Raji (cell line): ENCODE data around the gene HPD.

ENCODE experiments used
- POLR2A ChIP-seq: IDR thresholded peaks from 2 replicates; pipeline ENCODE4 v1.6.1; 2011; ENCODE audit warnings: low read depth, low read length, control low read depth; ENCODE audit not compliant: insufficient read depth

Gene HPD

DNA sequence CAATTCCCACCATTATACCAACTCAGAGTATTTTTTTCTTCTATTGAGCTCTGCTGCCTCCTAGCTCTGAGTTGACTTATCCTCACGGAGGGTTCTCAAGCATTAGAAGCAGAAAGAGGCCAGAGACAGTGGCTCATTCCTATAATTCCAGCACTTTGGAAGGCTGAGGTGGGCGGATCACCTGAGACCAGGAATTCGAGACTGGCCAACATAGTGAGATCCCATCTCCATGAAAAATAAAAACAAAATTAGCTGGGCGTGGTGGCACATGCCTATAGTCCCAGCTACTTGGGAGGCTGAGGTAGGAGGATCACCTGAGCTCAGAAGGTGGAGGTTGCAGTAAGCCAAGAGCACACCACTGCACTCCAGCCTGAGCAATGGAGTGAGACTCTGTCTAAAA, 21.0 kb downstream of the HPD start:
- TF ChIP-seq POLR2A: no peak

DNA sequence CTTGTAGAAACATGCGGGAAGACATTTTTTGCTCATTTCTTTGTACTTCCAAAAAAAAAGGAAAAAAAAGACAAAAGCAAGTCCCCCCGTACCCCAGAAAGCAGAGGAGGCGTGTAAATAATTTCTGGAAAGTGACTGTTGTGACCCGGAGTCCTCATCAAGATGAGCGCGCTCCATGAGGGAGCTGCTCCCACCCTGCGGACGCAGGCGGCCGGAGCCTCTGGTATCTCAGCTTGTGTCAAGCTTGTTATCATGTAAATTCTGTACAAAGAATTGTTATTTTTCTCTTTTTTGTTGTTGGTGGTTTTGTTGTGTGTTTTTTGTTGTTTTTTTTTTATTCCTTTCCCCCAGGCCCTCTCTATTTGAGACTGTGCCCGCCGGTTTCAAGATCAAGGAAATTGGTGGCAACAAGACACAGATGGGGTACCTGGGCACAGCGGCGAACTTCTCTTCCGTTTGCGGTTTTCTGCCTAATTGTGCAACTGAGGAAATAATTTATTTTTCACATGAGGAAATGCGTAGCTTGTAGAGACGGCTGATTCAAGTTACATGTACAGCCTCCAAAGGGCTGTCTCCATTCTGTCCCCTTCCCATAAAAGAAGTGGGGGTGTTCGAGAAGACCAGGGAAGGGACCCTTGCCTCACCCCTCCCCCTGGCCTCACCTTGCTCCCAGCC, 27.0 kb downstream of the HPD start:
- TF ChIP-seq POLR2A: no peak

DNA sequence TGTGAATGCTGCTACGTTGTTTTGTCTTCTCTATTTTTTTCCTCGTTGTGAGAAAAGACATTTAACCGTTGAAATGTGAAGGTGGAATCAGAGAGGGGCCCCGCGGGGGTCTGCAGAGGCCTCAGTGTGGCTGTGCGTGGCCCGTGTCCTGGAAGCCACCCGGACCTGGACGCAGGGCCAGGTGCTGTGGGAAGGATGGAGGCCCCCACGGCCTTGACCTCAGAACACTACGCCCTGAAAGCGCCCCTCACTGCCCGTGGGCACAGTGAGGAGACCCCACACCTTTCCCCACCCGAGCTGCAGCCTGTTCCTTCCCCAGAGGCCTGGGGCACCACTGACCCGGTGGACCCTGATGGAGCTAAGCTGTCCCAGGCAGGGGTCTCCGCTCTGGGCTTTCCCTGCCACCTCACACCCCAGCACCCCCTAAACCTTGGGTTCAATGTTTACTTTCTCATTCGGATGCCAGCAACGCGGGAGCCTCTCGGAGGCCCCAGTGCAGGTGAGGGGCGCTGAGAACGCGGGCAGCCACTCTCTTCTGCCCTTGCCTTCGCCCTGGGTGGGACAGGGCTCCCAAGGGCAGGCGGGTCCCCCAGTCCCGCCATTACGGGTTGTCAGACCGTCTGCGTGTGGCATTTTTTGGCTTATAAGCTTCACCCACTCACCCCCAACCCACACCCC, 27.9 kb downstream of the HPD start:
- no peak for TF ChIP-seq POLR2A

DNA sequence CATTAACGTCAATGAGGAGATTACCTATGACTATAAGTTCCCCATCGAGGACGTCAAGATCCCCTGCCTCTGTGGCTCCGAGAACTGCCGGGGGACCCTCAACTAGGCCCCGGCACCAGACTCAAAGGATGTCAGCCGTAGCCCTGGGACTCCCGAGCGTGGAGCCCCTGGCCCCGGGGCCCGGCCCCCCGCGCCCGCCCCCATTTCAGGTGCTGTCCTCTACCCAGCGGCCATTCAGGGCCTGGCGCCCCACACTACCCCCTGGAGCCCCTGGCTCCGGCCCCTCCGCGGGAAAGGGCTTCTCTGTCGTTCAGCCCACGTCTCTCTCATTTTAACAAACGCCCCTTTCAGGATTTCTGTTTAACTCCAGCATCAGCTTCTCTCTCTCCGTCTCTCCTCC, 28.5 kb downstream of the HPD start:
- TF ChIP-seq POLR2A: no peak

DNA sequence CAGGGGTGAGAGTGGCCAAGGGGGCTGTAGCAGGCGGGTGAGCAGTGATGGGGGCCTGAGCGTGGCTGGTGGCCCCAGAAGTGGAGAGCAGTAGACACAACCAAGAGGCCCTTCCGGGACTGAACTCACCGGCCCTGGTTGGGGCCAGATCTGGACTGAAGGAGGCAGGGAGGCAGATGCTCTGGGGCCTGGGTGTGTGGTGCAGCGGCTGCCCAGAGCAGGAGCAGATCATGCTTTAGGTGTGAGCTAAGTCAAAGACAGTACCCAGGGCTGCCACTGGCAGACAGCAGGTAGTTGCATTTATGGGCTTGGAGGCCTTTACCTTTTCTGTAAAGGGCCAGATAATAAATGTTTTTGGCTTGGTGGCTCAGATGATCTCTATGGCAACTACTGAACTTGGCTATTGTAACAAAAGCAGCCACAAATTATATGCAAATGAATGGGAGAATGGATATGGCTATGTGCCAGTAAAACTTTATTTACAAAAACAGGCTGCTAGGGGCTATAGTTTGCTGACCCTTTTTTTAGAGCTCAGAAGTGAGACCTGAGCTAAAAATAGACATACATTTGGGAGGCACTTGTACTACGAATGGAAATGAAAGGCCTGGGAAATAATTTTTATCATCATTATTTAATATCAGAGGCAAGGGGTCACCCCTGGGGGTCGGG, 29.3 kb downstream of the HPD start:
- TF ChIP-seq POLR2A: no peak

DNA sequence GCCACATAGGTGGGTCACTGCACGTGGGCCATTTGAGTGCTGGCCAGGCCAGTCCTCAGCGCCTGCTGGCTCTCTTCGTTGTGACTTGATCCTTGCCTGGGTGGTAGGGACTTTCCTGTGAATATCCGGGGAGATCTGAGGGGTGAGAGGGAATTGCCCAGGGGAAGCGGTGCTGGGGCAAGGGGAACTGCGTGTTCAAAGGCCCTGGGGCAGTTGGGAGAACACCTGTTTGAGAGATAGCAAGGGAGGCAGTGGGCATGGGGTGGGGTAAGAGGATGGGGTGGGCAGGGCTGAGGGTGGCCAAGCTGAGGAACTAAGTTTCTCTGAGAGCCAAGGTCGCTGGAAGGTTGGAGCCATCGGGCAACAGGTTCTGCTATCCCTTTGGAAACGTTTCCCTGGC, 29.8 kb downstream of the HPD start:
- TF ChIP-seq POLR2A: no peak

DNA sequence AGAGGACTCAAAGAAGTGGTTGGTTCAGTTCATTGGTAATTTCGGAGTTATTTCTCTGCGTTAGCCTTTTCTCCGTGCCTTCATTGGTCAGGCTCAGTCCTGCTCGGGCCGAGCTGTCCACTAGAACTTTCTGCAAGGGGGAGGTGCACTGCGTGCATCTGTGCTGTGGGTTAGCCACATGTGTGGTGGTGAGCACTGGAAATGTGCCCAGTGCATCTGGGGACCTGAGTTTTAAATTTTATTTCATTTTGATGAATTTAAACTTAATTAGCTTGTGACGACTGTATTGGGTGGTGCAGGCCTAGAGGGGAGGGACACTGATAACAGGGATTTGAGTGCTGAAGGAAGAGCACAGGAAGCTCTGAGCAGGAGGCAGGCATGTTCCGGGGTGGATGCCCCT, 30.4 kb downstream of the HPD start:
- TF ChIP-seq POLR2A: no peak

DNA sequence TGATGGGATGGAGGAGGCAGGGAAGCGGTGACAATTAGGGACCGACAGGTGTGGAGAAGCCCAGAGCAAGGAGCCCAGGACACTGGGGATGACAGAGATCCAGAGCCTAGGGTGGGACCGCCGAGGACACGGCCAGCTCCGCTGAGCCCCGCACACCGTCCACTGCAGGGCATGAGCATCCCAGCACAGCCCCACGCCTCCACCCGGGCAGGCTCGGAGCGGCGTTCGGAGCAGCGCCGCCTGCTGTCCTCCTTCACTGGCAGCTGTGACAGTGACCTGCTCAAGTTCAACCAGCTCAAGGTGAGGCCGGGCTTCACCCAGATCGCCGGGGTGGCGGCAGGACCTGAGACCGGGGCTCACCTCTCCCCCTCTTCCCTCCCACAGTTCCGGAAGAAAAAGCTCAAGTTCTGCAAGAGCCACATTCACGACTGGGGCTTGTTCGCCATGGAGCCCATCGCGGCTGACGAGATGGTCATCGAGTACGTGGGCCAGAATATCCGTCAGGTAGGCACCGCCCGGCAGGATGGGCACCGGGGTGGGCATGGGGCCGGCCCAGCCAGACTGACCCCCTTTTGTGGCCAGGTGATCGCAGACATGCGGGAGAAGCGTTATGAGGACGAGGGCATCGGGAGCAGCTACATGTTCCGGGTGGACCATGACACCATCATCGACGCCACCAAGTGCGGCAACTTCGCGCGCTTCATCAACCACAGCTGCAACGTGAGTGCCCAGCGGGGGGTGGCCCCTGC, 31.1 kb downstream of the HPD start:
- no peak for TF ChIP-seq POLR2A

DNA sequence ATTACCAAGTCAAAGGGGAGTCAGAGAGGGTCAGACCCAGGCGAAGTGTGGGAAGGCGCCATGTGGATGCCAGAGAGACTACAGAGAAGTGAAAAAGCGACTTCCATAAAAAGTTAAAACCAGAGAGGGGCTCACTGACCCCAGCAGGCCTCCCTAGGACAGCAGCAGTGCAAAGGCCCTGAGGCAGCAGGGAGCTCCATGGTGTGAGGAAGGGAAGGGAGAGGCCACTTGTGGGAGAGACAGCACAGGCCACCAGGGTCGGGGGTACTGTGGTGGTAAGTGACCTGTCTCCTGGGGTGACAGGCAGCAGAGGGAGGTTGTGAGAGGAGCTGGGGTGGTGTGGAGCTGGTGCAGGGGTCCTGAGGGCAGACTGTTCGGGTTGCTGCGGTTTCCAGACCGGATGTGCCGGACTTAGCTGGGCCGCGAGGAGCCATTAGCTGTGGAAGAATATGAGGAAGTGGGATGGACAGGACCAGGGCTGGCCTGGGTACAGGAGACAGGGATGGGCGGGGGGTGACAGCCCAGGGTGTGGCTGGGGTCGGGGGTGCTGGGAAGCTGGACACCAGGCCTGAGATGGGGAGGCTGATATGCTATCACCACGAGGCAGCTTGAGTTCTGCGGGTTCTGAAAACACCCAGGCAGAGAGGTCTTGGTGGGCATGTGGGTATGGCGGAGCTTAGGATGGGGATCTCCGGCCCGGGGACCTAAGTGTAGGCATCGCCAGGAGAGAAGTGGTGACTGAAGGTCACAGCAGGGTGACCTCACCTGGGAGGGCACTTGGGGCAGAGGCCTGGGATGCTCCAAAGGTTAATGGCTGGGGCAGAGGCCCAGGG, 32.1 kb downstream of the HPD start:
- TF ChIP-seq POLR2A: no peak

DNA sequence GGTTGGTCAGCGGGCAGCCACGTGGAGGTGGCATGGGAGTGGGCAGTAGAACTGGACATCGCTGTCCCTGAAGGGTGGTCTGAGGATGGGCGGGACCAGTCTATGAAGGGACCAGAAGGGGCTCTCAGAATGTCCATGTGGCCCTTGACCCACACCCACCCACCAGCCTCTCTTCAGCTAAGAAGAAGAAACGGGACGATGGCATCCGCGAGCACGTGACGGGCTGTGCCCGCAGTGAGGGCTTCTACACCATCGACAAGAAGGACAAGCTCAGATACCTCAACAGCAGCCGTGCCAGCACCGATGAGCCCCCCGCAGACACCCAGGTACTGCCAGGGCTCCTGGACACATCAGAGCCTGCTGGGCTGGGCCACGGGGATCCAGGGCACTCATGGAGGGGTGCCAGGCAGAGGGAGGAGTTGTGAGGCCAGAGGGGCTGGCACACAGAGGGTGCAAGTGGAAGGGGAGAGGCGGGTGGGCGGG, 33.6 kb downstream of the HPD start:
- TF ChIP-seq POLR2A: no peak

DNA sequence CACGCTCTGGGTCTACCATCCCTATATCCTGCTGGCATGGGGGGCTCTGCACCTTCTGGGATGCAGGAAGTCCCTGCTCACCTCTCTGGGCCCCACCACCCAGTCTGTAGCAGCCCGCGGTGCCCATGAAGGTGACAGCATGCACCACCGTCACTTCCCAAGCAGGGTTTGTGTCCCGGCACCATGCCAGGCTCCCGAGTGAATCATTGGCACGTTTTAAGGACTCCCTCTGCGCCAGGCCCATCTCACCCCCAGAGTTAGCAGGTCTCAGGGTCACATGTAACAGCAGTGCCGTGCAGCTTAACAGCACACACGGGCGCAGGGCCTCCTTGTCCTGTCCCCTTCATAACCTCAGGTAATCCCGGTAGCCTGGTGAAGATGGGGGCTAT, 34.9 kb downstream of the HPD start:
- TF ChIP-seq POLR2A: no peak

DNA sequence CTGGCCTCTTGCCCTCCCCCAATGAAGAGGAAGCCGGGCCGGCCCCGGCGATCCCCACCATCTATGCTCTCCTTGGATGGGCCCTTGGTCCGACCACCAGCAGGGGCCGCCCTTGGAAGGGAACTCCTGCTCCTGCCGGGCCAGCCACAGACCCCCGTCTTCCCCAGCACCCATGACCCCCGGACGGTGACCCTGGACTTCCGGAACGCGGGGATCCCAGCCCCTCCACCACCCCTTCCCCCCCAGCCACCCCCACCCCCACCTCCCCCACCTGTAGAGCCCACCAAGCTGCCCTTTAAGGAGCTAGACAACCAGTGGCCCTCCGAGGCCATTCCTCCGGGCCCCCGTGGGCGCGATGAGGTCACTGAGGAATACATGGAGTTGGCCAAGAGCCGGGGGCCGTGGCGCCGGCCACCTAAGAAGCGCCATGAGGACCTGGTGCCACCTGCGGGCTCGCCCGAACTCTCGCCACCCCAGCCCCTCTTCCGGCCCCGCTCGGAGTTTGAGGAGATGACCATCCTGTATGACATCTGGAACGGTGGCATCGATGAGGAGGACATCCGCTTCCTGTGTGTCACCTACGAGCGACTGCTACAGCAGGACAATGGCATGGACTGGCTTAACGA, 35.4 kb downstream of the HPD start:
- TF ChIP-seq POLR2A: no peak

DNA sequence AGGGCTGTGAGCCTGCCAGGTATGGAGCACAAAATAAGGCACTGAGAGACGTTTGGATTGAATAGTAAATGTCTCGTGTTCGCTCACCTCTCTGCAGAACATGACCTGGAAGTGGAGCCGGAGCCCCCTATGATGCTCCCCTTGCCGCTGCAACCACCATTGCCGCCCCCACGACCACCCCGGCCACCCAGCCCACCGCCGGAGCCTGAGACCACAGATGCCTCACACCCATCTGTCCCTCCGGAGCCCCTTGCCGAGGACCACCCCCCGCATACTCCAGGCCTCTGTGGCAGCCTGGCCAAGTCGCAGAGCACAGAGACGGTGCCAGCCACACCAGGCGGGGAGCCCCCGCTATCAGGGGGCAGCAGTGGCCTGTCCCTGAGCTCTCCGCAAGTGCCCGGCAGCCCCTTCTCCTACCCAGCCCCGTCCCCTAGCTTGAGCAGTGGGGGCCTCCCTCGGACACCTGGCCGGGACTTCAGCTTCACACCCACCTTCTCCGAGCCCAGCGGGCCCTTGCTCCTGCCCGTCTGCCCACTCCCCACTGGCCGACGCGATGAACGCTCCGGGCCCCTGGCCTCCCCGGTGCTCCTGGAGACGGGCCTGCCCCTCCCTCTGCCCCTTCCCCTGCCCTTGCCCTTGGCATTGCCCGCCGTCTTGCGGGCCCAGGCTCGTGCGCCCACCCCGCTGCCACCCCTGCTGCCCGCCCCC, 36.1 kb downstream of the HPD start:
- no peak for TF ChIP-seq POLR2A

DNA sequence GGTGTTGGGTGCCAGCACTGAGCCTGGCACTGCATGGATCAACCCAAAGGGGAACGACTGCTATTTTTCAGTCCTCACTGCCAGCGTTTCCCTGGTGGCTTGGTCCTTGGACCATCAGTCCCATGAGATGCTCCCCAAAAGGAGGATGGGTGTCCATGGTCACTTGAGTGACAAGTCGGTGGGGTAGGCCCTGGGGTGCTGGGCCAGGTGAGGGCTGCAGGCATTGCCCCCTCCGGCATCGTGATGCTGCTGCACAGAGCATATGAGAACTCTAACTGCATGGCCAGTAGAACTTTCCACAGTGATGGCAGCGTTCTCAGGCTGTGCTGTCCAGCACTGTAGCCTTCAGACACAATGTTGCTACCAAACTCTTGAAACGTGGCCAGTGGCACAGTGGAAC, 38.6 kb downstream of the HPD start:
- no peak for TF ChIP-seq POLR2A
